ENCODE results near the gene TXK. TPM values are rescaled to one million over a fixed set of nuclear protein-coding genes. Genes with fewer than 3 reads are reported as not detected.
A peak's percentile ranks its signal among the peaks of the same experiment; 100 is the strongest.
"Not testable (repeated sequence)": the region's sequence is repeated elsewhere in the genome, so short reads cannot be mapped to it uniquely, and the experiment has no call there.

The TXK gene
- total RNA-seq, 1 donor = 0.90 TPM

DNA sequence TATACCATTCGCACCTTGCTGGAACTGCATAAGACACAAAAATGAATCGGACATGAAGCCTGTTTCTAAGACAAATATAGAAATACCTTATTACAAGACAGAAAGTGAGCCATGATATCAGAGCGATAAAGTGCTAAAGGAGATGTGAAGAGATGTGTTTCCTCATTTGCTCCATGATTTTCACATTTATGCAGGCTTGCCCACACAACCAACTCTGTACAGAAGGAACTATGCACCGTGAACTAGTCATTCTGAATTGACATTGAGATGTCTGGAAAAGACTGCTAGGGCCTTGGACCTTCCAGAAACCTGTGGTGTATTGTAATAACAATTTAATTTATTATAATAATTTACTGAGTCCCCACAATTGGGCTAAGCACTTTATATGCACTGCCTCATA is 38.6 kb upstream of the TXK start:
- DNase-seq (ENCODE audit: low read depth) = no peak
- no peak for TF ChIP-seq CTCF (IDR thresholded peaks at IDR 0.05; ENCODE audit: insufficient read depth, low read length)

DNA sequence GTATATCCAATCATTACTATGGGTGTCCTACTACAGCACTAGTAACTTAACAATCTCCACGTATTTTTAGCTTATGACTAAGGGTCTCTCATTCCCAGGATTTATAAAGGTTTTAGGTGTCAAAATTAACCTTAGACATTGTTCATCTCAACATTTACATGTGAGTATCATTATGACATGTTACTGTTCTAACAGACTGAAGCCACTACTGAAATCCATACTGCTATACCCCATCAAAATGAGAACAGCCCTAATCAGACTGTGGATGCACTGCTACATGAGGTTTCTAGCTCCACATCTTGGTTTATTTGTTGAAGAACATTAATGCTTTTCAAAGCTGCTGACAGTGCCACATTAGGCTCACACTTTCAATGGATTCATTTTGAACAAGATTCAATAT is 35.6 kb upstream of the TXK start:
- H3K4me3 ChIP-seq (ENCODE audit: low read depth, low read length) = no peak overlapping the region
- DNase-seq (ENCODE audit: low read depth) = no peak
- TF ChIP-seq CTCF (IDR thresholded peaks at IDR 0.05; ENCODE audit: insufficient read depth, low read length) = no peak

More for the DNA sequence above, 38.6 kb upstream of the TXK start:
- no peak overlapping the region for H3K4me3 ChIP-seq (ENCODE audit: low read depth, low read length)

- DNase-seq (ENCODE audit: low read depth) = no peak
Measured at GRCh38 chr4:48167538-48168263, 33.7 kb upstream of the TXK start.

DNA sequence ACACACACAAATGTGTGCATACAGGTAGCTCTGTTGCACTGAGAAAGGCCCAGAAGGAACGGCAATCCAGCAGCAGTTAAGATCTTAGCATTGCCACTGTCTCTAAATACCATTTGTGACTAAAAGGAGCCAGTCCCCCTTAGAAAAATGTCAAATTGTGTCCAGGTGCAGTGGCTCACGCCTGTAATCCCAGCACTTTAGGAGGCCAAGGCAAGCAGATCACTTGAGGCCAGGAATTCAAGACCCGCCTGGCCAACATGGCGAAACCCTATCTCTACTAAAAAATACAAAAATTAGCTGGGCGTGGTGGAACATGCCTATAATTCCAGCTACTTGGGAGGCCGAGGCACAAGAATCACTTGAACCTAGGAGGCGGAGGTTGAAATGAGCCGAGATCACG is 30.5 kb upstream of the TXK start:
- DNase-seq (ENCODE audit: low read depth); H3K4me3 ChIP-seq (ENCODE audit: low read depth, low read length): not testable (repeated sequence)

More at GRCh38 chr4:48167538-48168263, 33.7 kb upstream of the TXK start:
- no peak overlapping the region for H3K4me3 ChIP-seq (ENCODE audit: low read depth, low read length)
- TF ChIP-seq CTCF (IDR thresholded peaks at IDR 0.05; ENCODE audit: insufficient read depth, low read length) = no peak

DNA sequence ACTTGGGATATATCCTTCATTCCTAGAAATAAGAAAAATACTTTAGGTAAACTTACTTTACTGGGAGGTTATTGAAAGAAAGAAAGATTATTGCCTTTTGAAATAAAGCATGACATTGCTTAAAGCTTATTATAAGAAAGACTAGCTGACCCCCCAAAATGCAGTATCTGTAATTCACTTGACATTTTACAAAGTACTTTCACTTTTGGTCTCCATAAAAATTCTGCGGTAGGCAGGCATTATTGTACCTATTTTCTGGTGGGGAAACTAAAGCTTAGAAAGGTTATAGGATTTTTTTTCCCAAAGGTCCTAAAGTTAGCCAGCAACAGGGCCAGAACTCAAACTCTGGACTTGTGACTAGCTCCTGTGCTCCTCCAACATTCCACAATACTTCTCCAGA is 29.7 kb upstream of the TXK start:
- no peak for TF ChIP-seq CTCF (IDR thresholded peaks at IDR 0.05; ENCODE audit: insufficient read depth, low read length)
- DNase-seq (ENCODE audit: low read depth) = no peak
- no peak overlapping the region for H3K4me3 ChIP-seq (ENCODE audit: low read depth, low read length)

GRCh38 chr4:48162162-48162561 is 28.1 kb upstream of the TXK start:
- H3K4me3 ChIP-seq (ENCODE audit: low read depth, low read length) = no peak overlapping the region
- peak; percentile 43 for DNase-seq (ENCODE audit: low read depth)
- no peak for TF ChIP-seq CTCF (IDR thresholded peaks at IDR 0.05; ENCODE audit: insufficient read depth, low read length)

DNA sequence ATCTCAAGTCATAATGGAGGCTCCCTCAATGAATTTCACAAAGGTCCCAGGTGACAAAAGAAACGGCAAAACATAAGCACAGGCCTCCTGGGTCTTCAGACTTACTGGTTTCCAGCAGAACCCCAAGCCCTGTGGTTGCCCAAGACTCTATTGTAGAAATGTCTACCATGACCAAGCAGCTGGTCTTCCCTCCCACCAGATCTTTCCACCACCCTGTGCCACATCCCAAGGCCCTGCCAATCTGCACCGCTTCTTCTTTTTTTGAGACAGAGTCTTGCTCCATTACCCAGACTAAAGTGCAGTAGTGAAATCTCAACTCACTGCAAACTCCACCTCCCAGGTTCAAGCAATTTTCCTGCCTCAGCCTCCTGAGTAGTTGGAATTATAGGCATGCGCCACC is 23.2 kb upstream of the TXK start:
- no peak for DNase-seq (ENCODE audit: low read depth)
- H3K4me3 ChIP-seq (ENCODE audit: low read depth, low read length) = no peak overlapping the region
- TF ChIP-seq CTCF (IDR thresholded peaks at IDR 0.05; ENCODE audit: insufficient read depth, low read length) = no peak

All from fibroblast of the aortic adventitia (primary cell).